A549 (cell line): Measurements from ENCODE around the gene HECTD2. TPM values are rescaled to one million over a fixed set of nuclear protein-coding genes. Genes with fewer than 3 reads are reported as not detected.
"Not testable (repeated sequence)": the region's sequence is repeated elsewhere in the genome, so short reads cannot be mapped to it uniquely, and the experiment has no call there.

Experiments used
- ATAC-seq, 2 experiments: fragments of 200-7000 bp in 1 of 2; fragments of >200 bp in 1 of 2; cut with Nextera tagmentation in 1 of 2; cut with Tn5 transposase in 1 of 2; 3 replicates each; pipeline versions ENCODE4 v1.8.0 to v1.9.1; 2018 to 2020; ENCODE audit warnings: mild to moderate bottlenecking in 1 of 2, moderate library complexity in 1 of 2
- CTCF ChIA-PET: fragments of 300-600 bp; sonication (Branson Sonifier 250); formaldehyde crosslinking; extraction: SDS; loops from one replicate; lab custom pipeline; 2021; ENCODE audit warnings: antibody characterized with exemption, inconsistent platforms; lab: Yijun Ruan, JAX
- POLR2A ChIA-PET: fragments of 350-600 bp; formaldehyde crosslinking; extraction: SDS; loops from one replicate; lab custom pipeline; 2021; ENCODE audit warnings: antibody characterized with exemption, inconsistent platforms; lab: Yijun Ruan, JAX
- DNase-seq, 2 experiments: peaks; one replicate each; pipeline versions ENCODE4 v3.0.0 to v3.0.0-alpha.2; 2011 to 2016; ENCODE audit warnings: low read depth in 1 of 2, low spot score in 1 of 2
- FAIRE-seq: peaks from 2 replicates; lab custom pipeline; 2011; peaks lifted over from hg19 to GRCh38; lab: Jason Lieb, UNC
- H3K27ac ChIP-seq, 2 experiments: fragments of >200 bp; sonication (Bioruptor Twin); formaldehyde crosslinking; 3 replicates each; pipeline ENCODE4 v1.5.1; 2016 to 2017
- H3K4me1 ChIP-seq: fragments of >200 bp; sonication (Bioruptor Twin); formaldehyde crosslinking; 3 replicates; pipeline ENCODE4 v1.6.1; 2016
- H3K4me2 ChIP-seq: fragments of >200 bp; sonication (Bioruptor Twin); formaldehyde crosslinking; 3 replicates; pipeline ENCODE4 v1.6.1; 2016
- H3K4me3 ChIP-seq: fragments of >200 bp; sonication (Bioruptor Twin); formaldehyde crosslinking; 3 replicates; pipeline ENCODE4 v1.5.1; 2016
- H3K9me3 ChIP-seq: fragments of >200 bp; sonication (Bioruptor Twin); formaldehyde crosslinking; 3 replicates; pipeline ENCODE4 v1.6.1; 2016
- BCL3 ChIP-seq: fragments of >200 bp; sonication (Bioruptor Twin); formaldehyde crosslinking; IDR thresholded peaks from 3 replicates; pipeline ENCODE4 v1.6.1; 2016
- CBX8 ChIP-seq: fragments of 200-600 bp; sonication (generic); IDR thresholded peaks from 2 replicates; pipeline ENCODE4 v1.6.1; 2016
- CHD4 ChIP-seq: fragments of 200-600 bp; sonication (generic); IDR thresholded peaks from 2 replicates; pipeline ENCODE4 v1.6.1; 2016; ENCODE audit warnings: antibody characterized with exemption, mild to moderate bottlenecking, borderline replicate concordance
- E2F6 ChIP-seq: IDR thresholded peaks from 2 replicates; pipeline ENCODE4 v1.6.1; 2012; ENCODE audit warnings: low read depth, borderline replicate concordance
- EHF ChIP-seq: fragments of 250-450 bp; sonication (Bioruptor Pico); IDR thresholded peaks from 2 replicates; pipeline ENCODE4 v1.5.0; 2020; ENCODE audit warnings: mild to moderate bottlenecking
- EHMT2 ChIP-seq: fragments of 200-600 bp; sonication (generic); IDR thresholded peaks from 2 replicates; pipeline ENCODE4 v1.6.1; 2016; ENCODE audit warnings: antibody characterized with exemption, low read depth, mild to moderate bottlenecking, moderate library complexity
- EP300 ChIP-seq, 2 experiments: fragments of >200 bp; sonication (Bioruptor Twin); formaldehyde crosslinking; IDR thresholded peaks; 2 replicates in 1 of 2; 3 replicates in 1 of 2; pipeline ENCODE4 v1.6.1; 2016 to 2017
- ESRRA ChIP-seq: fragments of 150-350 bp; IDR thresholded peaks from 2 replicates; pipeline ENCODE4 v1.6.1; 2014; ENCODE audit warnings: mild to moderate bottlenecking, low read length, borderline replicate concordance
- FOSB ChIP-seq: fragments of 250-450 bp; sonication (Bioruptor Pico); IDR thresholded peaks from 2 replicates; pipeline ENCODE4 v1.5.0; 2020; ENCODE audit warnings: mild to moderate bottlenecking, moderate library complexity
- FOSL2 ChIP-seq, 2 experiments: fragments of 450-650 bp in 1 of 2; fragments of >200 bp in 1 of 2; sonication (Bioruptor Twin) in 1 of 2; formaldehyde crosslinking; IDR thresholded peaks; 2 replicates each; pipeline versions ENCODE4 v1.5.0 to v1.6.1; 2016 to 2020; ENCODE audit warnings: mild to moderate bottlenecking in 1 of 2, moderate library complexity in 1 of 2
- FOXS1 ChIP-seq: fragments of 250-450 bp; sonication (Bioruptor Pico); IDR thresholded peaks from 2 replicates; pipeline ENCODE4 v1.5.0; 2020; ENCODE audit warnings: mild to moderate bottlenecking, moderate library complexity
- HDAC2 ChIP-seq: fragments of 200-600 bp; sonication (generic); IDR thresholded peaks from 2 replicates; pipeline ENCODE4 v1.6.1; 2016
- HES2 ChIP-seq: fragments of >200 bp; sonication (Bioruptor Twin); formaldehyde crosslinking; IDR thresholded peaks from 2 replicates; pipeline ENCODE4 v1.6.1; 2016
- HOXB13 ChIP-seq: fragments of 250-450 bp; sonication (Bioruptor Pico); IDR thresholded peaks from 2 replicates; pipeline ENCODE4 v1.5.0; 2020; ENCODE audit warnings: low read depth, mild to moderate bottlenecking, moderate library complexity
- HOXB5 ChIP-seq: fragments of 250-450 bp; sonication (Bioruptor Pico); IDR thresholded peaks from 2 replicates; pipeline ENCODE4 v1.5.0; 2020; ENCODE audit warnings: mild to moderate bottlenecking, moderate library complexity
- JUN ChIP-seq, 2 experiments: fragments of >200 bp; sonication (Bioruptor Twin); formaldehyde crosslinking; IDR thresholded peaks; 2 replicates in 1 of 2; 3 replicates in 1 of 2; pipeline ENCODE4 v1.6.1; 2016 to 2017
- JUNB ChIP-seq: fragments of >200 bp; sonication (Bioruptor Twin); formaldehyde crosslinking; IDR thresholded peaks from 2 replicates; pipeline ENCODE4 v1.6.1; 2016
- KDM1A ChIP-seq: fragments of 200-600 bp; sonication (generic); IDR thresholded peaks from 2 replicates; pipeline ENCODE4 v1.6.1; 2016; ENCODE audit warnings: low read depth, mild to moderate bottlenecking
- MAFK ChIP-seq: fragments of 450-650 bp; IDR thresholded peaks from 2 replicates; pipeline ENCODE4 v1.6.1; 2014; ENCODE audit not compliant: partially characterized antibody
- MAX ChIP-seq: IDR thresholded peaks from 2 replicates; pipeline ENCODE4 v1.6.1; 2012
- NFE2L2 ChIP-seq: fragments of 150-350 bp; conservative IDR thresholded peaks from 2 replicates; pipeline ENCODE4 v1.6.1; 2014; ENCODE audit warnings: low read length
- POLR2A ChIP-seq: IDR thresholded peaks from 2 replicates; pipeline ENCODE4 v1.6.1; 2012; ENCODE audit warnings: mild to moderate bottlenecking, low read length
- RAD21 ChIP-seq, 2 experiments: fragments of >200 bp in 1 of 2; sonication (Bioruptor Twin) in 1 of 2; formaldehyde crosslinking in 1 of 2; IDR thresholded peaks in 1 of 2; conservative IDR thresholded peaks in 1 of 2; 2 replicates in 1 of 2; 3 replicates in 1 of 2; pipeline ENCODE4 v1.6.1; 2012 to 2018; ENCODE audit warnings: inconsistent platforms in 1 of 2
- RFX5 ChIP-seq: fragments of 450-650 bp; IDR thresholded peaks from 2 replicates; pipeline ENCODE4 v1.7.1; 2014; ENCODE audit warnings: antibody characterized with exemption, mild to moderate bottlenecking, moderate library complexity
- SMC3 ChIP-seq: fragments of >200 bp; sonication (Bioruptor Twin); formaldehyde crosslinking; IDR thresholded peaks from 3 replicates; pipeline ENCODE4 v1.6.1; 2018; ENCODE audit warnings: inconsistent platforms
- TP53 ChIP-seq: fragments of 250-450 bp; sonication (Bioruptor Pico); IDR thresholded peaks from 2 replicates; pipeline ENCODE4 v1.5.0; 2021; ENCODE audit warnings: mild to moderate bottlenecking, moderate library complexity
- ZC3H11A ChIP-seq: fragments of 450-650 bp; IDR thresholded peaks from 2 replicates; pipeline ENCODE4 v1.6.1; 2014; ENCODE audit warnings: antibody characterized with exemption, mild to moderate bottlenecking
- ZNF302 ChIP-seq: fragments of 250-450 bp; sonication (Bioruptor Pico); IDR thresholded peaks from 2 replicates; pipeline ENCODE4 v1.9.0; 2021; ENCODE audit warnings: inconsistent platforms, mild to moderate bottlenecking, moderate library complexity
- whole genome bisulfite sequencing: methylation state at CpG from one replicate; pipeline ENCODE4 v1.1.6; 2017; ENCODE audit errors: missing lambda C conversion rate; 5-methylcytosine and 5-hydroxymethylcytosine counted together
- polyA plus RNA-seq, 4 experiments: library from polyadenylated mRNA; depleted of rRNA in 3 of 4; stranded (reverse); fragments of >200 nt; fragmentation: RNase III in 1 of 4; extraction: RNeasy Plus Mini Kit Qiagen cat#74134 plus additional on column Dnase treatment in 1 of 4; gene quantifications; 2 replicates in 3 of 4; 3 replicates in 1 of 4; pipeline ENCODE4 v1.2.3, GENCODE V29; 2011 to 2017
- TF ChIP-seq, protein P1 (sequence below): fragments of 250-450 bp; sonication (Bioruptor Pico); IDR thresholded peaks from 2 replicates; pipeline ENCODE4 v1.5.0; 2021; ENCODE audit warnings: mild to moderate bottlenecking, moderate library complexity, borderline replicate concordance
- TF ChIP-seq, protein P2 (sequence below): fragments of 450-650 bp; IDR thresholded peaks from 2 replicates; pipeline ENCODE4 v1.6.1; 2014; ENCODE audit warnings: antibody characterized with exemption
- TF ChIP-seq, protein P3 (sequence below): fragments of 150-350 bp; IDR thresholded peaks from 2 replicates; pipeline ENCODE4 v1.6.1; 2014; ENCODE audit warnings: low read depth, mild to moderate bottlenecking, low read length

The HECTD2 gene
- polyA plus RNA-seq, 2 of the 4 experiments (the other 2 are of a cell fraction) = 4.1 to 13.9 TPM

DNA sequence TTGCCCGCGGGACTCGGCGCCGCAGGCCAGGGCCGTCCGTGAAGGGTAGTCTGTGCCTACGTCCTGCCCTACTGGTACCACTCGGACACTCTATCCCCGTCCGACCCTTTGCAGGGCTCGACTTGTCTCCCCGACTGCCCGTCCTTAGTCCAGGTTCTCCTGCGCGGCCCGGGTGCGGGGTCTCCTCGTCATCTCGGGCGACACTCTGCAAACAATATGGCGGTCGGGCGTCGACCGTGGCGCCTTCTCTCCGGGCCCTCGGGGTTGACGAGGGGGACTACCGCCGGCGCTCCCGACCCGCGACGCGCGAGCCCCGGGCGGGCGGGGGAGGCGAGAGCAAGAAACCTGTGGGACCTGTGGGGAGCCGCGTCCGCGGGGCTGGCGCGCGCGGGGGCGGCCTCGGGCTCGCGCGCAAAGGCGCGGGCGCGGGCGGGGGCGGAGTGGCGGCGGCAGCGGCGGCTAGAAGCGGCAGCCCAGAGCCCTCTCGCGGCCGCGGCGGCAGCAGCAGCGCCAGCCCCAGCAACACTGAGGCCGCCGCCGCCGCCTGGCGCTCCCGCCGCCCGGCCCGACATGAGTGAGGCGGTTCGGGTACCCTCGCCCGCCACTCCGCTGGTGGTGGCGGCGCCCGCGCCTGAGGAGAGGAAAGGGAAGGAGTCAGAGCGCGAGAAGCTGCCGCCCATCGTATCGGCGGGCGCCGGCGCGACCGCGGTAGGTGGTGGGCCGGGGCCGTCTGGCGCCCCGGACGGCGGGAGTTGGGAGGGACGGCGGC lies at the start of gene HECTD2 (continued):
- 0 out of 2 replicates have a peak, but pooled peaks have one; percentile 54 for TF ChIP-seq HOXB13 (CRISPR knock-in tag)
- TF ChIP-seq MAX = peak; percentile 4
- TF ChIP-seq, protein P1, sequence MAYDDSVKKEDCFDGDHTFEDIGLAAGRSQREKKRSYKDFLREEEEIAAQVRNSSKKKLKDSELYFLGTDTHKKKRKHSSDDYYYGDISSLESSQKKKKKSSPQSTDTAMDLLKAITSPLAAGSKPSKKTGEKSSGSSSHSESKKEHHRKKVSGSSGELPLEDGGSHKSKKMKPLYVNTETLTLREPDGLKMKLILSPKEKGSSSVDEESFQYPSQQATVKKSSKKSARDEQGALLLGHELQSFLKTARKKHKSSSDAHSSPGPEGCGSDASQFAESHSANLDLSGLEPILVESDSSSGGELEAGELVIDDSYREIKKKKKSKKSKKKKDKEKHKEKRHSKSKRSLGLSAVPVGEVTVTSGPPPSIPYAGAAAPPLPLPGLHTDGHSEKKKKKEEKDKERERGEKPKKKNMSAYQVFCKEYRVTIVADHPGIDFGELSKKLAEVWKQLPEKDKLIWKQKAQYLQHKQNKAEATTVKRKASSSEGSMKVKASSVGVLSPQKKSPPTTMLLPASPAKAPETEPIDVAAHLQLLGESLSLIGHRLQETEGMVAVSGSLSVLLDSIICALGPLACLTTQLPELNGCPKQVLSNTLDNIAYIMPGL = peak; percentile 95
- TF ChIP-seq ZNF302 = no peak
- TF ChIP-seq NFE2L2 = no peak
- TF ChIP-seq CHD4 = no peak
- no peak for TF ChIP-seq CBX8
- TF ChIP-seq, protein P2, sequence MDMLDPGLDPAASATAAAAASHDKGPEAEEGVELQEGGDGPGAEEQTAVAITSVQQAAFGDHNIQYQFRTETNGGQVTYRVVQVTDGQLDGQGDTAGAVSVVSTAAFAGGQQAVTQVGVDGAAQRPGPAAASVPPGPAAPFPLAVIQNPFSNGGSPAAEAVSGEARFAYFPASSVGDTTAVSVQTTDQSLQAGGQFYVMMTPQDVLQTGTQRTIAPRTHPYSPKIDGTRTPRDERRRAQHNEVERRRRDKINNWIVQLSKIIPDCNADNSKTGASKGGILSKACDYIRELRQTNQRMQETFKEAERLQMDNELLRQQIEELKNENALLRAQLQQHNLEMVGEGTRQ = no peak
- no peak for TF ChIP-seq EP300 (IDR thresholded peaks at IDR 0.05)
- TF ChIP-seq FOSL2 (IDR thresholded peaks at IDR 0.05) = no peak
- no peak for TF ChIP-seq FOSL2 (CRISPR knock-in tag; IDR thresholded peaks at IDR 0.05)
- TF ChIP-seq SMC3 = peak; percentile 74
- TF ChIP-seq MAFK = no peak
- peak; percentile 27 to 80 for TF ChIP-seq JUN (IDR thresholded peaks at IDR 0.05)
- no peak for TF ChIP-seq HDAC2
- TF ChIP-seq POLR2A = peak; percentile 9
- TF ChIP-seq FOSB = no peak
- TF ChIP-seq, protein P3, sequence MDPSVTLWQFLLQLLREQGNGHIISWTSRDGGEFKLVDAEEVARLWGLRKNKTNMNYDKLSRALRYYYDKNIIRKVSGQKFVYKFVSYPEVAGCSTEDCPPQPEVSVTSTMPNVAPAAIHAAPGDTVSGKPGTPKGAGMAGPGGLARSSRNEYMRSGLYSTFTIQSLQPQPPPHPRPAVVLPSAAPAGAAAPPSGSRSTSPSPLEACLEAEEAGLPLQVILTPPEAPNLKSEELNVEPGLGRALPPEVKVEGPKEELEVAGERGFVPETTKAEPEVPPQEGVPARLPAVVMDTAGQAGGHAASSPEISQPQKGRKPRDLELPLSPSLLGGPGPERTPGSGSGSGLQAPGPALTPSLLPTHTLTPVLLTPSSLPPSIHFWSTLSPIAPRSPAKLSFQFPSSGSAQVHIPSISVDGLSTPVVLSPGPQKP = no peak
- TF ChIP-seq HOXB5 = peak; percentile 13; the same call in 1 of the 2 replicates
- peak; percentile 19; the same call in 1 of the 2 replicates for TF ChIP-seq TP53
- no peak for TF ChIP-seq KDM1A
- TF ChIP-seq EHF (CRISPR knock-in tag) = no peak
- TF ChIP-seq ZC3H11A = no peak
- no peak for TF ChIP-seq EHMT2
- TF ChIP-seq JUNB = no peak
- no peak for TF ChIP-seq RFX5
- peak; percentile 25; the same call in 1 of the 2 replicates for TF ChIP-seq E2F6

DNA sequence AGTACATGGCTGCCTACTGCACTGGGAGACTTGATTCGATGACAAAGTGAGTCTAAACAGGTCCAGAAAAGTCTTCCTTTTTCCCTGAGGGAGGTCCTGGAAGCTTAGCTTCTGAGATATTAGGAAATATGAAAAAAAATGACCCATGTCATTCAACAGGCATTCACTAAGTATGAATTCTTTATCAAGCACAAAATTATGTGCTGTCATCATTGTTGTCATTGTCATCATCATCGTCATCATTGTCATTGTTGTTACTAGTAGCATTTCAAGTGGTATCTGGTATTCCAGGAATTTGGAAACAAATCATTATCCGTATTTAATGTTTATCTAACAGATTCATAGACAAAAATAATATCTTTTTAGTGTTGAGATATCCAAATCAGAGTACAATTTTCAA lies 49.7 kb upstream of the HECTD2 start:
- FAIRE-seq (no peak), ATAC-seq (no peak), DNase-seq (no peak)
- TF ChIP-seq HES2 (no peak), RAD21 (conservative IDR thresholded peaks at IDR 0.05 in 1 of 2, IDR thresholded peaks at IDR 0.05 in 1 of 2) (no peak), FOXS1 (CRISPR knock-in tag) (no peak), MAFK (no peak), SMC3 (no peak), BCL3 (no peak), ESRRA (no peak), TP53 (no peak), POLR2A (no peak)
- Histone ChIP-seq H3K4me2 (no peak overlapping the region), H3K4me3 (no peak overlapping the region), H3K9me3 (no peaks in the 10 kb centered on the region), H3K27ac (no peak overlapping the region), H3K4me1 (no peaks in the 10 kb centered on the region)
- POLR2A ChIA-PET = no interaction called here
- 4% methylated on average over 3 of the region's 3 CpGs for WGBS
- CTCF ChIA-PET = interaction anchor here (1.1 to 1.3 kb wide), 2 partner anchors 9 to 334 kb away, joined by 3 to 4 read pairs; no protein-coding TSS in a partner anchor

DNA sequence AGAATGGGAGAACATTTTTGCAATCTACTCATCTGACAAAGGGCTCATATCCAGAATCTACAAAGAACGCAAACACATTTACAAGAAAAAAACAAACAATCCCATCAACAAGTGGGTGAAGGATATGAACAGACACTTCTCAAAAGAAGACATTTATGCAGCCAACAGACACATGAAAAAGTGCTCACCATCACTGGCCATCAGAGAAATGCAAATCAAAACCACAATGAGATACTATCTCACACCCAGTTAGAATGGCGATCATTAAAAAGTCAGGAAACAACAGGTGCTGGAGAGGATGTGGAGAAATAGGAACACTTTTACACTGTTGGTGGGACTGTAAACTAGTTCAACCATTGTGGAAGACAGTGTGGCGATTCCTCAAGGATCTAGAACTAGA lies 44.6 kb upstream of the HECTD2 start:
- FAIRE-seq, H3K27ac ChIP-seq, POLR2A ChIA-PET, ATAC-seq, CTCF ChIA-PET, H3K4me1 ChIP-seq, H3K4me3 ChIP-seq, H3K9me3 ChIP-seq, DNase-seq, H3K4me2 ChIP-seq: not testable (repeated sequence)
- 63% methylated on average over 3 of the region's 3 CpGs for WGBS
